ENCODE results near the gene VARS2. TPM values are rescaled to one million over a fixed set of nuclear protein-coding genes. Genes with fewer than 3 reads are reported as not detected.

Gene VARS2
- total and polyA plus RNA-seq, 9 of the 15 experiments (the other 6 are each of a cell fraction or from before 2014, with no cell fraction given), result 1.6 to 53.6 (median 29.9) TPM

- Histone ChIP-seq H3K27ac (ENCODE audit: extremely low read depth, low read depth, low read length) (no peak overlapping the region), H3K4me2 (ENCODE audit: insufficient read depth, low read length) (no peak overlapping the region), H2AFZ (ENCODE audit: low read depth, low read length) (no peak overlapping the region), H3K79me2 (ENCODE audit: control insufficient read depth, insufficient read depth, low read length) (no peaks in the 10 kb centered on the region), H3K4me1 (replicated peaks in 1 of 2; ENCODE audit: control insufficient read depth in 2 of 2, insufficient read depth in 2 of 2, low read length in 2 of 2) (no peaks in the 10 kb centered on the region), H3K9me3 (replicated peaks; ENCODE audit: control insufficient read depth, insufficient read depth, low read depth, low read length) (no peaks in the 10 kb centered on the region), H3K36me3 (ENCODE audit: control insufficient read depth, insufficient read depth, low read length) (no peaks in the 10 kb centered on the region), H4K20me1 (replicated peaks; ENCODE audit: control insufficient read depth, insufficient read depth, low read length) (no peaks in the 10 kb centered on the region), H3K4me3 (no peak overlapping the region), H3K9me1 (ENCODE audit: control insufficient read depth, insufficient read depth, low read length) (no peaks in the 10 kb centered on the region), H3K9ac (ENCODE audit: insufficient read depth in 1 of 2, low read depth in 2 of 2, low read length in 2 of 2) (no peak overlapping the region), H3K27me3 (ENCODE audit: control insufficient read depth in 2 of 2, insufficient read depth in 2 of 2, low read length in 2 of 2) (peaks cover 24 to 41% of the 10 kb centered on the region in 2 experiments; a peak in 4 of 5 replicates)
- CTCF ChIA-PET (ENCODE audit: low intra/inter-chr PET ratio), result no interaction called here
- 0% methylated on average over 5 of the region's 5 CpGs for WGBS (ENCODE audit: insufficient coverage, low coverage, missing lambda C conversion rate)
- DNase-seq (ENCODE audit: extremely low read depth in 1 of 4, low spot score in 3 of 4) (no peak), FAIRE-seq (no peak), ATAC-seq (no peak)
- POLR2A ChIA-PET, result interaction anchor here (1.4 kb wide), 1 partner anchor 10 kb away, joined by 4 read pairs; no protein-coding TSS in a partner anchor
- TF ChIP-seq, protein P1, sequence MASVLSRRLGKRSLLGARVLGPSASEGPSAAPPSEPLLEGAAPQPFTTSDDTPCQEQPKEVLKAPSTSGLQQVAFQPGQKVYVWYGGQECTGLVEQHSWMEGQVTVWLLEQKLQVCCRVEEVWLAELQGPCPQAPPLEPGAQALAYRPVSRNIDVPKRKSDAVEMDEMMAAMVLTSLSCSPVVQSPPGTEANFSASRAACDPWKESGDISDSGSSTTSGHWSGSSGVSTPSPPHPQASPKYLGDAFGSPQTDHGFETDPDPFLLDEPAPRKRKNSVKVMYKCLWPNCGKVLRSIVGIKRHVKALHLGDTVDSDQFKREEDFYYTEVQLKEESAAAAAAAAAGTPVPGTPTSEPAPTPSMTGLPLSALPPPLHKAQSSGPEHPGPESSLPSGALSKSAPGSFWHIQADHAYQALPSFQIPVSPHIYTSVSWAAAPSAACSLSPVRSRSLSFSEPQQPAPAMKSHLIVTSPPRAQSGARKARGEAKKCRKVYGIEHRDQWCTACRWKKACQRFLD (CRISPR knock-in tag; IDR thresholded peaks at IDR 0.05), result no peak
- intact Hi-C loops (cut with micrococcal nuclease) (no loop called here), in situ Hi-C loops (cut with MboI) (no loop called here)
- BruUV-seq (replicated peaks), result no TSS peak
Observed at GRCh38 chr6:30965140-30965601, 51.1 kb downstream of the VARS2 start.

DNA sequence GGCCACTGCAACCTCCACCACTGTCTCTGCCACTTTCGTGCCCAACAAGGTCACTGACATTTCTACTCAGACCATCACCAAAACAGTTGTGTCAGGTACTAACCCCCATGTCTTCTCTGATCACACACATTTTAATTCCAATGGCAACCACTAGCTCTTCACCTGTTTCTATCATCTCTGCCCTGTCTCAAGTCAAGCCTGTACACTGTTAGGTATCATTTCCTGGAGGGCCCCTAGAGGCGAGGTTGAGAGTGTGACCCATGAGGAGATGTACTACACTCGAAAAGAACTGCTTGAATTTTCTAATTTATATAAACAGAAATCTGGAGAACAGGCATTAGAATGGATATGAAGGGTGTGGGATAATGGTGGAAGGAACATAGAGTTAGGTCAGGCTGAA is 52.1 kb downstream of the VARS2 start:
- ATAC-seq, result peak; percentile 64; the same call in 2 of the 3 replicates
- no peaks in the 10 kb centered on the region for H3K9me3 ChIP-seq (replicated peaks; ENCODE audit: control insufficient read depth, insufficient read depth, low read depth, low read length)
- TF ChIP-seq, protein P2, sequence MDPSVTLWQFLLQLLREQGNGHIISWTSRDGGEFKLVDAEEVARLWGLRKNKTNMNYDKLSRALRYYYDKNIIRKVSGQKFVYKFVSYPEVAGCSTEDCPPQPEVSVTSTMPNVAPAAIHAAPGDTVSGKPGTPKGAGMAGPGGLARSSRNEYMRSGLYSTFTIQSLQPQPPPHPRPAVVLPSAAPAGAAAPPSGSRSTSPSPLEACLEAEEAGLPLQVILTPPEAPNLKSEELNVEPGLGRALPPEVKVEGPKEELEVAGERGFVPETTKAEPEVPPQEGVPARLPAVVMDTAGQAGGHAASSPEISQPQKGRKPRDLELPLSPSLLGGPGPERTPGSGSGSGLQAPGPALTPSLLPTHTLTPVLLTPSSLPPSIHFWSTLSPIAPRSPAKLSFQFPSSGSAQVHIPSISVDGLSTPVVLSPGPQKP (CRISPR knock-in tag; IDR thresholded peaks at IDR 0.05), result no peak
- no peak for TF ChIP-seq ZNF280A (IDR thresholded peaks at IDR 0.05; ENCODE audit: low read depth, partially characterized antibody)
- no peak for TF ChIP-seq TAF7 (tag; IDR thresholded peaks at IDR 0.05)
- TF ChIP-seq FOXA1 (IDR thresholded peaks at IDR 0.05; ENCODE audit: borderline replicate concordance), result no peak
- no peak for TF ChIP-seq CC2D1A (IDR thresholded peaks at IDR 0.05)
- TF ChIP-seq TEAD1 (CRISPR knock-in tag; IDR thresholded peaks at IDR 0.05), result no peak
- peaks cover 24 to 36% of the 10 kb centered on the region in 2 experiments; a peak in 4 of 5 replicates for H3K27me3 ChIP-seq (ENCODE audit: control insufficient read depth in 2 of 2, insufficient read depth in 2 of 2, low read length in 2 of 2)
- no TSS peak for BruUV-seq (replicated peaks)
- in situ Hi-C loops (cut with MboI), result no loop called here
- no peak overlapping the region for H3K27ac ChIP-seq (ENCODE audit: extremely low read depth, low read depth, low read length)
- intact Hi-C loops (cut with micrococcal nuclease), result no loop called here
- no peaks in the 10 kb centered on the region for H3K36me3 ChIP-seq (ENCODE audit: control insufficient read depth, insufficient read depth, low read length)
- H3K9me1 ChIP-seq (ENCODE audit: control insufficient read depth, insufficient read depth, low read length), result no peaks in the 10 kb centered on the region
- H3K9ac ChIP-seq (ENCODE audit: insufficient read depth in 1 of 2, low read depth in 2 of 2, low read length in 2 of 2), result no peak overlapping the region
- no peak for FAIRE-seq
- no peak overlapping the region for H3K4me2 ChIP-seq (ENCODE audit: insufficient read depth, low read length)
- no peaks in the 10 kb centered on the region for H3K79me2 ChIP-seq (ENCODE audit: control insufficient read depth, insufficient read depth, low read length)
- H3K4me3 ChIP-seq, result no peak overlapping the region
- H3K4me1 ChIP-seq (replicated peaks in 1 of 2; ENCODE audit: control insufficient read depth in 2 of 2, insufficient read depth in 2 of 2, low read length in 2 of 2), result no peaks in the 10 kb centered on the region
- 0% methylated on average over 3 of the region's 3 CpGs for WGBS (ENCODE audit: insufficient coverage, low coverage, missing lambda C conversion rate)
- ChIA-PET CTCF (ENCODE audit: low intra/inter-chr PET ratio) (no interaction called here), POLR2A (no interaction called here)
- no peak overlapping the region for H2AFZ ChIP-seq (ENCODE audit: low read depth, low read length)
- DNase-seq (ENCODE audit: extremely low read depth in 1 of 4, low spot score in 3 of 4), result no peak
- no peaks in the 10 kb centered on the region for H4K20me1 ChIP-seq (replicated peaks; ENCODE audit: control insufficient read depth, insufficient read depth, low read length)

All from K562 (cell line).